GM21619 (cell line): ENCODE data around the gene ABHD6.
"Not testable (repeated sequence)": the region's sequence is repeated elsewhere in the genome, so short reads cannot be mapped to it uniquely, and the experiment has no call there.

Experiments used
- ATAC-seq: cut with Tn5 transposase; IDR thresholded peaks from one replicate; pipeline ENCODE4 v1.9.1; 2021; ENCODE audit not compliant: unreplicated experiment

Gene ABHD6

DNA sequence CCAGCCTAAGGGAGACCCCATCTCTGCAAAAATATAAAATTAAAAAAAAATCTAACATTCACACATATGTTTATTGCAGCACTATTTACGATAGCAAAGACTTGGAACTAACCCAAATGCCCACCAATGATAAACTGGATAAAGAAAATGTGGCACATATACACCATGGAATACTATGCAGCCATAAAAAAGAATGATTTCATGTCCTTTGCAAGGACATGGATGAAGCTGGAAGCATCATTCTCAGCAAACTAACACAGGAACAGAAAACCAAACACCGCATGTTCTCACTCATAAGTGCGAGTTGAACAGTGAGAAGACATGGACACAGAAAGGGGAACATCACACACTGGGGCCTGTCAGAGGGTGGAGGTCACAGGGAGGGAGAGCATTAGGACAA, 35.8 kb downstream of the ABHD6 start:
- not testable (repeated sequence) for ATAC-seq

DNA sequence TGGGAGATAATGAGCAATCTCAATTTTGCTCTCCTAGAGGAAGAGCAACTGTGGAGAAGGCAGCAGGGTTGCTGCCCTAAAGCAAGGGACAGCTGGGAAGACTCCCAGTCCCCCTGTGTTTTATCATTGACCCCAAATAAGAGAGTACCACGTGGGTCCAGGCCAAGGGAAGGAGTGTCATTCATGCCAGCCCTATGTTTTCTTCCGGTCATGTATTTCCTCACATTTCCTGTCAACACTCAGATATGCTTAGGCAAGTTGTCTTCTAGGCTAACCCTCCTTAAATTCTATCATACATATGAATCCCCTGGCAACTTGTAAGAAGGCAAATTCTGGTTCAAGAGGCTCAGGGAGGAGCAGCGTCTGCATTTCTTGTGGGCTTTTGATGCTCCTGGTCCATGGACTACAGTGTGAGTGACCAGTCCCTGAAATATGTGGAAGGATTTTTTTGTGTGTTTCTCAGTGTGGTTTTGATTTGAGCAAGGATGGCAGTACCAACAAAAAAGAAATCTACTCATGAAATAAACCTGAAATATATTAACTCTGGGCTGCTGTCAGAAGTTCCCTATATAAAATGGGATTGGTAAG, 36.5 kb downstream of the ABHD6 start:
- no peak for ATAC-seq

DNA sequence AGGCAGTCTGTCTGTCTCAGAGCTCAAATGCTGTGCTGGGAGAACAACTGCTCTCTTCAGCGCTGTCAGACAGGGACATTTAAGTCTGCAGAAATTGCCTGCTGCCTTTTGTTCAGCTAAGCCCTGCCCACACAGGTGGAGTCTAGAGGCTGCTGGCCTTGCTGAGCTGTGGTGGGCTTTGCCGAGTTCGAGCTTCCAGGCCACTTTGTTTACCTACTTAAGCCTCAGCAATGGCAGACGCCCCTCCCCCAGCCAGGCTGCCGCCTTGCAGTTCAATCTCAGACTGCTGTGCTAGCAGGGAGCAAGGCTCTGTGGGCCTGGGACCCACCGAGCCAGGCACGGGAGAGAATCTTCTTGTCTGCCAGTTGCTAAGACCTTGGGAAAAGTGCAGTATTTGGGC, 43.5 kb downstream of the ABHD6 start:
- ATAC-seq: no peak

DNA sequence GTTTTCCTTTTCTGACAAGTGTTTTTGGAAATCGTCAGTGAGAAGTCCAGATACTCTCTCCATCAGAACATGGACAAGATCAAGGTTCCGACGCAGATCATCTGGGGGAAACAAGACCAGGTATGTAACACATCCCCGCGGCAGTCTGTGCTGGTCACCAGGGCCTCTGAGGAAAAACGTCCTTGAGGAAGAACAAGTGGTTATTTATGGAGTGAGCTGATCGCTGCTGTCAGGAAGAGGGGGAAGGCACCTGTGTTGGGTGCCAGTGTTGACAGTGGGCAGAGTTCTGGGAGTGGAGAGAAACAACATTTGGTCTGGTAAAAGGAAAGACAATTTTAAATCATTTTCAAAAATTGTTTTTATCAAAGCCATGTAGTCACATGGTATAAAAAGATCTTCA, 47.7 kb downstream of the ABHD6 start:
- ATAC-seq: no peak

DNA sequence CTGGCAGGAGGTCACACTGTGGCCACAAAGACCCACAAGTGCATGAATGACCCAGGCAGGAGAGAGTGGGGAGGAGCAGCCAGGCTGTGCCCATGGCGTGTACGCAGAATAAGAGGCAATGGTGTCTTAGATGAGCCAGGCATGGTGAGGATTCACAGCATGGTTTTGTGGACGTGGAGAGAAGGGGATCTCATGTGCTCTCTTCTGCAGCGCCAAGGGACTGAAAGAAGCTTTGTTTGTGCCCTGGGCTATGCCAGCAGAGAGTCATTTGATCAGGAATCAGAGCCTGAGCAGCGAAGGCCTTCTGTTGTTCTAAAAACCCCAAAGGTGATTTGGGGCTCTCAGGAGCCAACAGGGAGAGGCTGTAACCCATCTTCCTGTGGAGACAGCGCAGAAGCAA, 49.8 kb downstream of the ABHD6 start:
- ATAC-seq: no peak

DNA sequence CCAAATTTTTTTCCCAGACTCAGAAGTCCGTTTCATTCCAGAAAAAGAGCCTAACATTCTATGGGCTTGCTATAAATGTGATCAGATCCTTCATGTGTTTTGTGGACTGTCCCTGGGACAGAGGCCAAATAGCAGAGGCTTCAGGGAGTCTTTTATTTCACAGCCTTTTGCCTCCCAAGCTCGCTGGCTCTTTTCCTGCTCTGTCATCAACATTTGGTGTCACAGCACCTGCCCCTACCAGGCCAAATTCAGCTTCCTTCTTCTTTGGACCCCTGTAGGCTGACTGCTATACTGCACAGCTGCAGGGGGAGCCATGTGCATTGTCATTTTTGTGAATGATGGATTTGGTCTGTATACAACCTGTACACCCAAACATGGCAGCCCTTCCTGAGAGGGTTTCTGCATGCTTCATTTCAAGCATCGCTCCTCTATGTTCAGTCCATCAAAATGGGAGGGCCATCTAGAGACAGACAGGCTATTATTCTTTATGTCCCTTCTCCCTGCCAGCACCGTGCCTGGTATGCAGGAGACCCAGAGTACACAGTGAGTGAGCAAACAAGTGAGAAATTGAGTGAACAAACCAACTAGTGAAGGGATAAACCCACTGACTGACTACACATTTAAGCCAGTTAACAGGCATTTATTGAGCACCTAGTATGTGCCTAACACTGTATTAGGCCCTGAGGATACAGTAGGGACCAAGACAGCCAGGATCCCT, 50.6 kb downstream of the ABHD6 start:
- no peak for ATAC-seq

DNA sequence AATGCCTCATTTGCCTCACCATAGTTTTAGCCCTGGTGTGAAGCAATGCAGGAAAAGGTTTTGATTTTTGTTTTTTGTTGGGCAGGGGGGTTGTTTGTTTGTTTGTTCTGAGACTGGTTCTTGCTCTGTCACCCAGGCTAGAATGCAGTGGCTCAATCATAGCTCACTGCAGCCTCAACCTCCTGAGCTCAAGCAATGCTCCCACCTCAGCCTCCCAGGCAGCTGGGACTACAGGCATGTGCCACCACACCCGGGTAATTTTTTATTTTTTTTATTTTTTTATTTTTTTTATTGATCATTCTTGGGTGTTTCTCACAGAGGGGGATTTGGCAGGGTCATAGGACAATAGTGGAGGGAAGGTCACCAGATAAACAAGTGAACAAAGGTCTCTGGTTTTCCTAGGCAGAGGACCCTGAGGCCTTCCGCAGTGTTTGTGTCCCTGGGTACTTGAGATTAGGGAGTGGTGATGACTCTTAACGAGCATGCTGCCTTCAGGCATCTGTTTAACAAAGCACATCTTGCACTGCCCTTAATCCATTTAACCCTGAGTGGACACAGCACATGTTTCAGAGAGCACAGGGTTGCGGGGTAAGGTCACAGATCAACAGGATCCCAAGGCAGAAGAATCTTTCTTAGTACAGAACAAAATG, 51.5 kb downstream of the ABHD6 start:
- not testable (repeated sequence) for ATAC-seq

DNA sequence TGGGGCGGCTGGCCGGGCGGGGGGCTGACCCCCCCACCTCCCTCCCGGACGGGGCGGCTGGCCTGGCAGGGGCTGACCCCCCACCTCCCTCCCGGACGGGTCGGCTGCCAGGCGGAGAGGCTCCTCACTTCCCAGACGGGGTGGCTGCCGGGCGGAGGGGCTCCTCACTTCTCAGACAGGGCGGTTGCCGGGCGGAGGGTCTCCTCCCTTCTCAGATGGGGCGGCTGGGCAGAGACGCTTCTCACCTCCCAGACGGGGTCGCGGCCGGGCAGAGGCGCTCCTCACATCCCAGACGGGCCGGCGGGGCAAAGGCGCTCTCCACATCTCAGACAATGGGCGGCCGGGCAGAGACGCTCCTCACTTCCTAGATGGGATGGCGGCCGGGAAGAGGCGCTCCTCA, 52.9 kb downstream of the ABHD6 start:
- not testable (repeated sequence) for ATAC-seq

DNA sequence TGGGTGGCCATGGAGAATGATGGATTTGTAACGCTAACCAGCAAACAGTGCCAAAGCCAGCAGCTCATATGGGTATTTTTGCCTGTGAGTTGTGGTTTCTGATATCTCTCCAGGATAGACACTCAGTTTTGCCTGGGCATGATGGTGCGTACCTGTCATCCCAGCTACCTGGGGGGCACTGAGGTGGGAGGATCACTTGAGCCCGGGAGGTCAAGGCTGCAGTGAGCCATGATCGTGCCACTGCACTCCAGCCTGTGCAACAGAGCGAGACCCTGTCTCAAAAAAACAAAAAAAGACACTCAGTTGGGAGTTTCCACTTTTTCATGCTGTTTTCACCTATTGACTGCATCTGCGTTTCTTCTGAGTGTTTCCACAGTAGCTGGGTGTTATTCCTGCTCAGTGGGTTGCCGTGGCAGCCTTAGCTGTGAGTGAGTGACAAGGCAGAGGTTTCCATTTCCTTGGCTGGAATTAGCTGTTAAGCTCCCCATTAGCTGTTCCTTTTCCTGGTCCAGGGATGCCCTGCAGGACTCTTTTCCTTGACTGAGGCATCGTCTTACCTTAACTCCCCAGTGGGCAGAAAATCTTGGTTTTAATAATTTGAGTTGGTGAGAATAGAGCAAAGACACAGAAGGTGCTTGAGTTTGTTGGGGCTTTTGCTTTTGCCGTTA, 54.2 kb downstream of the ABHD6 start:
- ATAC-seq: no peak

DNA sequence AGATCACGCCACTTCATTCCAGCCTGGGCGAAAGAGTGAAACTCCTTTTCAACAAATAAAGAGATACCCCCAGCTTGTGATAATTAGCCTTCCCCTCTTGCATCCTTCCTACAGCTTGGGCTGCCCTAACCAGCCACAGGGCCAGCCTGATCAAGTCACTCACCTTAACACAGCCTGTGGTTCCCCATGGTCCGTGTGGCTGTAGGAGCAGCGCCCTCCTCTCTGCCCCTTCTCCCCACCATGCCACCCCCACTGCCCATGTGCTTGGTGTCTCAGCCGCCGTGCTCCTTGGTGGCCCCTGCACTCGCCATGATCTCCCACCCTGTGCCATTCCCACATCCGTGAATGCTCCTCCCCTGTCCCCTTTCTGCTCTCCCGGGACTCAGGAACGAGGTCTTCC, 55.3 kb downstream of the ABHD6 start:
- no peak for ATAC-seq

DNA sequence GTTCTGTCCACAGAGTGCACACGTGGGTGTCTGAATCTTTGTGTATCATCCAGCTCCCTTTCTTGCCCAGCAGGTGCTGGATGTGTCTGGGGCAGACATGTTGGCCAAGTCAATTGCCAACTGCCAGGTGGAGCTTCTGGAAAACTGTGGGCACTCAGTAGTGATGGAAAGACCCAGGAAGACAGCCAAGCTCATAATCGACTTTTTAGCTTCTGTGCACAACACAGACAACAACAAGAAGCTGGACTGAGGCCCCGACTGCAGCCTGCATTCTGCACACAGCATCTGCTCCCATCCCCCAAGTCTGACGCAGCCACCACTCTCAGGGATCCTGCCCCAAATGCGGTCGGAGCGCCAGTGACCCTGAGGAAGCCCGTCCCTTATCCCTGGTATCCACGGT, 55.9 kb downstream of the ABHD6 start:
- no peak for ATAC-seq

DNA sequence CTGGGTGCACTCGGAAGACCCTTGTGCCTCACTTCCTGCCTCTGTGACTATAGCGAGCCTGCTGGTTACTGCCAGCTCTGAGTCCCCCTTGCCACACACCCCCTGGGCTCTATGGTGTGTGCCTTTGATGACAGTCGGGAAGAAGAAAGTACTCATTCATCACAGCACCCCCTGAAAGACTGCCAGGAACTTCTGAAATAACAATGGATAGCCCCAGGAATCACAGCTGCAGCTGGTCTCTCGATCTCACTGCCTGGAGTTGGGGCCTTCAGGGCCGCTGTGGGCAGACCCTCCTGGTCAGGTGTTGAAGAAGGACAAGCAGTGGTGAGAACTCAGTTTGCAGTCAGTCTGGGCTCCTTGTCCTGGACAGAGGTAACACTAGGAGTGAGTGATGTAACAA, 58.7 kb downstream of the ABHD6 start:
- no peak for ATAC-seq

DNA sequence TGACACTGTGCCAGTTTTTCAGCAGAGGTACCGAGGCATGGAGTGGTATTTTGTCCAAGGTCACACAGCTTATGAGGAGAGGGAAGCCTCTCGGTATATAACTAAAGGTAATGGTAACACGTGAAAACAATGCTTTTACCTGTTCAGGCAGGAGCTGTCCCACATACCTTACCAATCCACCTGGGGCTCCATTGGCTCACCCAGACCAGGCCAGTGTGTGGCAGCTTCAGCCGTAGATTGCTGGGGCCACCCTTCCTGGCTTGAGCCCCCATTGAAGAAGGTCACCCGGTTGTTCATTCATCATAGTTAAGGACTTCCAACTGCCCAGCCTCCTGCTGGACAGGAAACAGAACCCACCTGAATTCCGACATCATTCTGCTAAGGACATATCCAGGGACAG, 59.3 kb downstream of the ABHD6 start:
- ATAC-seq: no peak

DNA sequence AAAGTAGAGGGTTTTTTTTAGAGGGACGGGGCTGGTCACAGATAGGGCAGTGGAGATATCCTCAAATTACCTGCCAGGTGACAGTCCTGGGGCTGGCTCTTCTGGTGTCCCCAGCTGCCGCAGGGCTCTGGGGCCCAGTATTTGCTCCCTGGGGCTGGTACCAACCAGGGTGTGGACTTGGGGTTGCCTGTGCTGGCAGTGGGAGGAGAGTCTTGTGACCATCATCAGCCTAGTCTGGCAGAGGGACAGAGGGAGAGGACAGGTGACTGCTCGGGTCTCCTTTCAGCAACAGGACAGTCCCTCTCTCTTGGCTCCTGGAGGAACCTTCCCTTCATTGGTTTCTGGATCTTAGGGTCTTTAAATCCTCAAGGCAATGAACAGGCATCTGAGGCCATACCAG, 60.6 kb downstream of the ABHD6 start:
- no peak for ATAC-seq

DNA sequence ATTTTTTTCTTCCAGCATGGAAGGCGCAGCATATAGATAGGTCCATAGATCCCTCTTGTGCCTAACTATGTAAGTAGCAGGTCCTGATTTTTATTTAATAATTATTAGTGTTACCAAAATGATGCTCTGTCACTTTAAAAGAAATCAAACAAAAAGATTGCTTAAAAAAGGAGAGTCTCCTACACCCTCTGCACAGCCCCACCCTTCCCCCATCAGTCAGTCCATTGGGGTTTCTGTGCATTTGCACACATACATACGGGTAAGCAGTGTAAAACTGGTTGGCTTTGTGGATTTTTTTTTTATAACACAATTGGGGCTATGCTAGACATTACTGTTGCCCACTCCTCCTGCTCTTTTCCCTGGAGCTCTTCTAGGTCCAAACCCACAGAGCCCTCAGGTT, 61.5 kb downstream of the ABHD6 start:
- no peak for ATAC-seq

DNA sequence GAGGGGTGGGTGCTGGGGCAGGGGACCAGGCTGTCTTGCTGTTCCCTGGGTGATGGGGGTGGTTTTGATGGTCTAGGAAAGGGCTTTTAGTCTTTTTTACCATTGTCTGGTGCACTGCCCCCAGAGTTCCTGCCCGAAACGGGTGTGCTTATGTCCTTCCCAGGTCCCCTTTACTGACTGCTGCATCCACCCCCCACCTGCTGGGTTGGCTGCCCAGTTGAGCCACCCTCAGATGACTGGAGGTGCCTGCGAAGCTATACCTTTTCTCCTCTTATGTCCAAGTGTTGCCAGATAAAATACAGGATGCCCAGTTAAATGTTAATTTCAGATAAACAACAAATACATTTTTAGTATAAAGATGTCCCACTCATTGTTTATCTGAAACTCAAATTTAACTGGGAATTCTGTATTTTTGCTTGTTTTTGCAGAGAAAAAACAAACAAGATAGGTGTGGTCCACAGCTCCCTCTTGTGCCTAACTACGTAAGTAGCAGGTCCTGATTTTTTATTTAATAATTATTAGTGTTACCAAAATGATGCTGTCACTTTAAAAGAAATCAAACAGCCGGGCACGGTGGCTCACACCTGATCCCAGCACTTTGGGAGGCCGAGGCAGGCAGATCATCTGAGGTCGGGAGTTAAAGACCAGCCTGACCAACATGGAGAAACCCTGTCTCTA, 62.4 kb downstream of the ABHD6 start:
- no peak for ATAC-seq

DNA sequence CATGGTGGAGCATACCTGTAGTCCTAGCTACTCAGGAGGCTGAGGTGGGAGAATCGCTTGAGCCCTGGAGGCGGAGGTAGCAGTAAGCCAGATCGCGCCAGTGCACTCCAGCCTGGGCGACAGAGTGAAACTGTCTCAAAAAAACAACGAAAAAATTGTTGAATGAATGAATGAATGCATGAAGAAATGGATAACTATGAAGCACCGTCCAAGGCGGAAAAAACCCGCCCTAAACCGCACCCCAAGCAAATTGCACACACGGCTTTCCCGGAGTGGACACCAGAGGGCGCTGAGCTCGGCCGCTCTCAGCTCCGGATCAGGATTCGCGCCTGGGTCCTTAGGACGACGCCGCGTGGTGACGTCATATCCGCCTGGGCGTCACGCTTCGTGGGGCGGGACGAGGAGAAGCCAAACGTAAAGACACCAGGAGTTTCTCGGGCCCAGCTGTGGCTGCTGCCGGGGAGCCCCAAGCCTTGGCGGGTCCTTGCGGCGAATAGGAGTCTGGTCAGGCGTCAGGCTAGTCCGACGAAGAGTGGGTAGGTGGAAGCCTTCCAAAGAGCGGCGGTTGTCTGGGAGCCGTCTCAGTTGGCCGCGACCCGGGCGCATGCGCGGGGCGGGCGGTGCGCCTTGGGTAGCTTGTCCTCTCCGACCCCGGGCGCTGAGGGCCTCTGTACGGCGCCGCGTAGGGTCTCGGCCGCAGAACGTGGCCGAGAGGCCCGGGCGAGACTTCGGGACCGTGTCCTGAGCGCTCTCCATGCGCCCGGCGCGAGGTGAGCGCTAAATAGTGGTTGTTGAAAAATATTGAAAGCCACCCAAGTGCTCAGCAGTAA, 68.5 kb downstream of the ABHD6 start, which contains the start of the genes HTD2 and RPP14:
Gene HTD2 (plus strand): TSS at position 639 of the 830 bp plus-strand sequence. CDS start 11,094 bp downstream, outside the sequence.
Gene RPP14 (plus strand): TSS at position 364 of the 830 bp plus-strand sequence. CDS start 4,085 bp downstream, outside the sequence.
- peak; percentile 83 for ATAC-seq

DNA sequence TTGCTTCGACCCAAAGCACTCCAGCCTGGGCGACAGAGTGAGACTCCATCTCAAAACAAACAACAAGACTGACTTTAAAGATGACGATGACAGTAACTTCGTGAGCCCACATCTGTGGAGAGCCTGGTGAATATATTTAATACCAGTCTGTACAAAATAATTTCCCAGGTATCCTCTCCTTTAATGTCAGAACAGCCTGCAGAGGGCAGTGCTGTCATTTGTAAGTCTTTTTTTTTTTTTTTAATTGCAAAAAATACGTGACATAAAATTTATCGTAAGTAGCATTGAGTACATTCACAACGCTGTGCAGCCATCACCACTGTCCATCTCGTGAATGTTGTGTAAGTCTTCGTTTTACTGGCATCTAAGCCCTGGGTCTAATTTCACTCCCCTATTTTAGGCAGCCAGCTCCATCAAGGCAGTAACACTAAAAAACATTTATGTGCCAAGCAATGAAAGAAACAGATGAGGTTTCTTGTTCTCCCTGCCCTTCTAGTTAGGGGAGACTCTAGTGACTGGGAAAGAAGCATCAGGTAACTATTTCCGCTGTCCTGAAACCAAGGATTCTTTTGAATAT, 70.1 kb downstream of the ABHD6 start:
- ATAC-seq: no peak

DNA sequence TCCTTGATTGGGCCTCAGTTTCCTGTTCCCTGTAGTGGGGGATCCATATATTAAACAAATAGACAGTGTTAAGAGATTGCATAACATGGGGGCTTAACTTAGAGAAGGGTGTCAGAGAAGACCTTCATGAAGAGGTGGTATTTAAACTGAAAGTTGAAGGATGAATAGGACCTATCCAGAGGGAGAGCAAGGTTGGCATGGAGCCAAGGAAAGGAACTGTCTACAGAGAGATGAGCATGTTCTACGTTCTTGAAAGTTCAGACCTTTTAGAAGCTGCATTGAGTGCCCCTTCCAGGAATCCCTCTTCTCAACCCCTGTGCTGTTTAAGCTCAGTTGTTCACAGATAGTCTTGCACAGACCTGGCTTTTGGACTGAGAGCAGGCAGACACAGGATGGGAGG, 71.1 kb downstream of the ABHD6 start:
- no peak for ATAC-seq

DNA sequence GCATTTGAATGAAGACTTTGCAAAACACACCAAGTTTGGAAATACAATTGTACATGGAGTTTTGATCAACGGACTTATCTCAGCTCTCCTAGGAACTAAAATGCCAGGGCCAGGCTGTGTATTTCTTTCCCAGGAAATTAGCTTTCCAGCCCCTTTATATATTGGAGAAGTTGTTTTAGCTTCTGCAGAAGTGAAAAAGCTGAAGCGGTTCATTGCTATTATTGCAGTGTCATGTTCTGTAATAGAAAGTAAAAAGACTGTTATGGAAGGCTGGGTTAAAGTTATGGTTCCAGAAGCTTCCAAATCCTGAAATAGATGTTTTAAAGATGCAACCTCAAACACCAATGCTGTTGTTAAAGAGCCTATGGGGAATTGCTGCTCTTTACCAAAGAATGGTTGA, 80.2 kb downstream of the ABHD6 start:
- no peak for ATAC-seq
